GM13976 (cell line): ENCODE data around the gene ROR2.

Experiments used
- DNase-seq: peaks from one replicate; pipeline ENCODE4 v3.0.0; 2012; ENCODE audit warnings: low spot score
- in situ Hi-C: fragments of 300-500 bp; cut with MboI; formaldehyde crosslinking; loops from one replicate; pipeline ENCODE4 v1.12.0; 2022; ENCODE audit warnings: low sequenced_read_pairs, mixed read lengths, inconsistent platforms; ENCODE audit not compliant: unreplicated experiment
- TF ChIP-seq, protein P1 (sequence below): IDR thresholded peaks from 2 replicates; pipeline ENCODE4 v1.5.1; 2012; ENCODE audit warnings: borderline replicate concordance, mild to moderate bottlenecking; ENCODE audit not compliant: insufficient read depth; ENCODE audit errors: extremely low read depth, missing control alignments, control extremely low read depth

ROR2 gene

DNA sequence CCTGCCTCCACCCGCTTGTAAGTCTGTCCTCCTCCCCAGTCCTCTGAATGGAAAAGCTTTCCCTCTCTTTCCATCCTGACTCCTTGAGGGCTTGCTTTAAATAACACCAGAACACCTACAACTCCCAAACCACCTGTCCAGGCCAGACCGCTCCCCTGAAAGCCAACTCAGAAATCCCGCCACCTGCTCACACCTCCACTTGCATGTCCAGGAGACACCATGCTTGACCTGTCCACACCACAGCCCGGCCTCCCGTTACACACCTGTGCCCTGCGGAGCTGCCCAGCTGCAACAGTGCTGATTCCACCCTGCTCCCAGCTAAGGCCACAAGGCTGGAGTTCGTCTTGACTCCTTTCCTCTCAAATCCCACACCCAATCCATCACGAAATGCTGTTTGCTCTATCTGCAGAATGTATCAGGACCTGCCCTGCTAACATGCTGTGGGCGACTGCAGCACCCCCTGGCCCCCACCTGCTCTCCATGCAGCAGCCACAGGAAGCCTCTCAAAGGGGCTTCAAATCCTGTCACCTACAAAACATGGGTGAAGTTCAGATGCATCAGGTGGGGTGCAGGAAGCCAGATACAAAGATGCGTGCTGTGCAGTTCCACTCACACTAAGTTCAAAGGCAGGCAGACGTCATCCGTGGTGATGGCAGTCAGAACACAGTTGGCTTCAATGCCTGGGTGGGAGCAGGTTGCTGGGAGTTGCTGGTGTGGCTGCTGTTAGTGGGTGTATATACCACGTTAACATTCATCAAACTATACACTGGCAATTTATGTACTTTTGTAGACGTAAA, 166.0 kb downstream of the ROR2 start:
- in situ Hi-C loops = no loop called here

DNA sequence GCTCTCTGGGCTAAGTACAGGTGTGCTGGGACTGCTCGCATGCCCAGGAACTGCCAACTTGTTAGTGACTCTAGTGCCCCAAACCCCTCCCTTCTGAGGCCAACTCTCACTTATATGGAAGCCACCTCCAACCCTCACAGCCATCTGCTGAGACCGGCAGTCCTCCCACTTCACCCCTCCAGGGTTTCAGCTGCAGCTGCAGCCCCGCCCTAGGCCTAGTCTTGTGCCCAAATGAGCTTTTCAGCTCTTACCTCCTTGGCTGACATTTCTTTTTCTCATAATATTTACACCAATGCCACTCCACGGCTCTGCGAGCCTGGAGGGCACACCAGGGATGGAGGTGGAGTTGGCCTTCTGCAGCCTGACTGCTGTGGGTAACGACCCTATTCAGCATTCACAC, 166.6 kb downstream of the ROR2 start:
- DNase-seq = no peak
- in situ Hi-C loops = no loop called here
- TF ChIP-seq, protein P1, sequence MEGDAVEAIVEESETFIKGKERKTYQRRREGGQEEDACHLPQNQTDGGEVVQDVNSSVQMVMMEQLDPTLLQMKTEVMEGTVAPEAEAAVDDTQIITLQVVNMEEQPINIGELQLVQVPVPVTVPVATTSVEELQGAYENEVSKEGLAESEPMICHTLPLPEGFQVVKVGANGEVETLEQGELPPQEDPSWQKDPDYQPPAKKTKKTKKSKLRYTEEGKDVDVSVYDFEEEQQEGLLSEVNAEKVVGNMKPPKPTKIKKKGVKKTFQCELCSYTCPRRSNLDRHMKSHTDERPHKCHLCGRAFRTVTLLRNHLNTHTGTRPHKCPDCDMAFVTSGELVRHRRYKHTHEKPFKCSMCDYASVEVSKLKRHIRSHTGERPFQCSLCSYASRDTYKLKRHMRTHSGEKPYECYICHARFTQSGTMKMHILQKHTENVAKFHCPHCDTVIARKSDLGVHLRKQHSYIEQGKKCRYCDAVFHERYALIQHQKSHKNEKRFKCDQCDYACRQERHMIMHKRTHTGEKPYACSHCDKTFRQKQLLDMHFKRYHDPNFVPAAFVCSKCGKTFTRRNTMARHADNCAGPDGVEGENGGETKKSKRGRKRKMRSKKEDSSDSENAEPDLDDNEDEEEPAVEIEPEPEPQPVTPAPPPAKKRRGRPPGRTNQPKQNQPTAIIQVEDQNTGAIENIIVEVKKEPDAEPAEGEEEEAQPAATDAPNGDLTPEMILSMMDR = no peak

More for the DNA sequence above, 166.0 kb downstream of the ROR2 start:
- TF ChIP-seq, protein P1 = no peak
- DNase-seq = no peak

DNA sequence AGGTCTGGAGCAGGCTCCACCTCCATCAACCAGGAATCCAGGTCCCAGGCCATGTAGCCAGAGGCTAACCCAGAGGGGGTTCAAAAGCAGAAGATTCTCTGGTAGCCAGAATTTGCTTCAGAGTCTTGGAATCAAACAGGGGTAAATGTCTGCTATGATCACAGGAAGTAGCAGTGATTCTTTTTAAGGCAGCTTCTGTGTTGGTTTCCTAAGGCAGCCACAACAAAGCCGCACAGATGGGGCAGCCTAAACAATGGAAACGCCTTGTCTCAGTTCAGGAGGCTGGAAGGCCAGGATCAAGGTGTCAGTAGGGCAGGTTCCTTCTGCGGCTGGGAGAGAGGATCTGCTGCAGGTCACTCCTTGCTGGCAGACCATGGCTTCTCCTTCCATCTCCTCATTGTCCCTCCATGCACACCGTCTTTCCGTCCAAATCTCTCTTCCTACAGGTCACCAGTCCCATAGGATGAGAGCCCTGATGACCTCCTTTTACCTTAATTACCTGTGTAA, 167.3 kb downstream of the ROR2 start:
- in situ Hi-C loops = no loop called here
- DNase-seq = no peak

DNA sequence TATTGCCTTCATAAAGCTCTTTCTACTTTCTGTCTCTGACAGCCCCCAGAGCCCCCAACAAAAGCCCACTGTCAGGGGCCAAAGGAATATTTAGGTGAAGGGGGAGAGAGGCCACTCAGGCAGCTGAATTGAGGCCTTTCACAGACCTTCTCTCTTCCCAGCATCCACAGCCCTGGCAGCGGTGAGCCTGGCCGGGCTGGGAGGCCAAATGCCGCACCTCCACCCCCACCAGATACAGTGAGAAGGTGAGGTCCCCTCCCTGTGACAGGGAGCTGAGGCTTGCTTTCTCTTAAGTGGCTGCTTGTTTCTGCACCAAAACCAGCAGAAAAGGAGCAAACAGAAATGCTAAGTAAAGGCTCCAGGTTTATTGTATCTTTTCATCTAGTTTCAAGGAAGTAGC, 168.1 kb downstream of the ROR2 start:
- in situ Hi-C loops = no loop called here
- TF ChIP-seq, protein P1 = no peak
- DNase-seq = no peak

More for the DNA sequence above, 167.3 kb downstream of the ROR2 start:
- TF ChIP-seq, protein P1 = no peak

DNA sequence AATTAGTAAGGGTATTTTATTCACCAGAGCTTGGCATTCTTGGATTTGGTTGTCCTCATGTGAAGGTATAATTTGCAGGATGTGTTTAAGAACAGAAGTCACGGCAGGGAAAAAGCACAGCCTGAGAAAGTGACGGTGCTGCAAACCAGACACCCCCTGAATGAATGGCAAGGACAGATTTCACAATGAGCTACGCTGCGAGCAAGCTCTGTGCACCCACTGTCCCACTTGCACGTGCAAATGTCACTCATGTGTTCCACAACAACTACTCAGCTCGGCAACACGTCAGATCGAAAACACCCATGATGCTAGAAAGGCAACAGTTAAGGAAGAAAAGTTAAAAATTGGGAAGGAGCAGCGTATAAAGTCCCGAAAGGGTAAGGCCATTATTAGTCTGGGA, 168.9 kb downstream of the ROR2 start:
- in situ Hi-C loops = no loop called here
- no peak for DNase-seq

DNA sequence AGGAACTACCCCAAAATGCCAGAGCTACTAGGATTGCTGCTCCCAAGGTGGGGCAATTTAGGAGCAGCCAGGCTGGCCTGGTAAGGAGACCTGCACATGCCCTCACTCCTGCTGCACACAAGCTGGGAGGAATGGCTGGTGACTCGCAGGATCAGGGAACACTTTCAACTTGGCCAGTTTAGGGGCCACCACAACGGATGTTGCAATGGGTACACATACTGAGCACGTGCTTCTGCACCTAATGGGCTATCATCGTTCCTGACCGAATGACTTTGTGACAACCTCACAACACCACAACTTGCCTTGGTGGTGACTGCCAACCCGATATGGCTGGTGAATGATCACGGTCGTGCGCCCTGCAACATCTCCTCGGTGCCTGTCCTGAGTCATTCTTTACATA, 172.0 kb downstream of the ROR2 start:
- no peak for DNase-seq
- TF ChIP-seq, protein P1 = no peak
- in situ Hi-C loops = no loop called here

More for the DNA sequence above, 168.9 kb downstream of the ROR2 start:
- TF ChIP-seq, protein P1 = no peak
